Duodenal mucosa (tissue), 2 donors: ENCODE measurements around the gene OR10X1.

Experiments
- H3K27ac ChIP-seq: one replicate; pipeline ENCODE4 v1.7.0; 2013; ENCODE audit warnings: low read depth, low read length
- H3K27me3 ChIP-seq, 2 donors: one replicate each; pipeline ENCODE4 v1.7.0; 2013; ENCODE audit warnings: low read length in 2 of 2, control low read depth in 1 of 2; ENCODE audit not compliant: insufficient read depth in 2 of 2, control insufficient read depth in 1 of 2
- H3K36me3 ChIP-seq, 2 donors: one replicate each; pipeline ENCODE4 v1.7.0; 2013; ENCODE audit warnings: low read length in 2 of 2, control low read depth in 1 of 2; ENCODE audit not compliant: insufficient read depth in 2 of 2, control insufficient read depth in 1 of 2
- H3K4me1 ChIP-seq, 2 donors: one replicate each; pipeline ENCODE4 v1.7.0; 2013; ENCODE audit warnings: low read length in 2 of 2, control low read depth in 1 of 2; ENCODE audit not compliant: insufficient read depth in 2 of 2, control insufficient read depth in 1 of 2
- H3K4me3 ChIP-seq, 2 donors: one replicate each; pipeline ENCODE4 v1.7.0; 2013; ENCODE audit warnings: low read length in 2 of 2, low read depth in 1 of 2
- H3K9ac ChIP-seq, 2 donors: one replicate each; pipeline ENCODE4 v1.7.0; 2013; ENCODE audit warnings: low read length in 2 of 2, low read depth in 1 of 2
- H3K9me3 ChIP-seq, 2 donors: one replicate each; pipeline ENCODE4 v1.7.0; 2013; ENCODE audit warnings: low read length in 2 of 2, control low read depth in 1 of 2; ENCODE audit not compliant: control insufficient read depth in 1 of 2

The OR10X1 gene, protein sequence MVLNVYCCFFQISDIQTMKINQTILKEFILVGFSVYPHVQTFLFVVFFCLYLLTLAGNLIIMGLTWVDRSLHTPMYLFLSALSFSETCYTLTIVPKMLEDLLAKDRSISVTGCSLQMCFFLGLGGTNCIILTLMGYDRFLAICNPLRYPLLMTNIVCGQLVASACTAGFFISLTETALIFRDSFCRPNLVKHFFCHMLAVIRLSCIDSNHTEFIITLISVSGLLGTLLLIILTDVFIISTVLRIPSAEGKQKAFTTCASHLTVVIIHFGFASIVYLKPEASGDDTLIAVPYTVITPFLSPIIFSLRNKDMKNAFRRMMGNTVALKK

GRCh38 chr1:158579733-158580132, at the start of gene OR10X1:
Gene OR10X1 (minus strand): TSS chr1:158579899. CDS start chr1:158579899, 0 bp downstream.
- Histone ChIP-seq H3K9ac (no peak within 1 kb of the TSS), H3K4me3 (no peak within 1 kb of the TSS), H3K27ac (no peak within 1 kb of the TSS), H3K4me1 (no peaks in the 10 kb centered on the region), H3K36me3 (no peaks in the 10 kb centered on the region), H3K9me3 (no peaks in the 10 kb centered on the region), H3K27me3 (no peaks in the 10 kb centered on the region)

GRCh38 chr1:158613764-158614163, 34.1 kb upstream of the OR10X1 start:
- no peak overlapping the region for H3K4me3 ChIP-seq
- H3K4me1 ChIP-seq, result no peaks in the 10 kb centered on the region
- H3K27ac ChIP-seq, result no peak overlapping the region
- no peaks in the 10 kb centered on the region for H3K36me3 ChIP-seq
- H3K9me3 ChIP-seq, result no peaks in the 10 kb centered on the region
- no peaks in the 10 kb centered on the region for H3K27me3 ChIP-seq
- H3K9ac ChIP-seq, result no peak overlapping the region

- no peaks in the 10 kb centered on the region for H3K27me3 ChIP-seq
- no peak overlapping the region for H3K9ac ChIP-seq
- no peak overlapping the region for H3K27ac ChIP-seq
- H3K4me1 ChIP-seq, result no peaks in the 10 kb centered on the region
- H3K36me3 ChIP-seq, result no peaks in the 10 kb centered on the region
- H3K4me3 ChIP-seq, result no peak overlapping the region
- H3K9me3 ChIP-seq, result no peaks in the 10 kb centered on the region
Observed at GRCh38 chr1:158611916-158612315, 32.2 kb upstream of the OR10X1 start.

DNA sequence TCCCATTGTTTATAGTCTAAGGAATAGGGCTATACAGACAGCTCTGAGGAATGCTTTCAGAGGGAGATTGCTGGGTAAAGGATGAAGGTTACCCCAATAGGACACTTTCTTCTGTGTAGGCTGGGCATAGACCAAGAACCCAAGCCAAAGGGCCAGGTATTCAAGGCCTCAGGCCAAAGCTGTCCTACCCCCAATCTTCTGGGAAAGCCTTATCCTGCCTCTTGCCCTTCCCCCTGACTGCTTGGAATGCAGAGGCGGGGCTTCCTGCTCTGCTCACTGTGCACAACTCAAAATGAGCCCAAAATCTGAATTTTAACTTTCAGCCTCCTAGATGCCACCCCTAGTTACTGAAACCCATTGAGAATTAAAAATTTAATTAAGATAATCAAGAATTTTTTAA, 27.6 kb upstream of the OR10X1 start:
- Histone ChIP-seq H3K36me3 (no peaks in the 10 kb centered on the region), H3K4me3 (no peak overlapping the region), H3K9me3 (no peaks in the 10 kb centered on the region), H3K27ac (no peak overlapping the region), H3K9ac (no peak overlapping the region), H3K27me3 (no peaks in the 10 kb centered on the region), H3K4me1 (no peaks in the 10 kb centered on the region)

- Histone ChIP-seq H3K27ac (no peak within 1 kb of the TSS), H3K36me3 (no peaks in the 10 kb centered on the region), H3K27me3 (no peaks in the 10 kb centered on the region), H3K9ac (no peak within 1 kb of the TSS), H3K9me3 (no peaks in the 10 kb centered on the region), H3K4me3 (no peak within 1 kb of the TSS), H3K4me1 (no peaks in the 10 kb centered on the region)
Observed at GRCh38 chr1:158604968-158605367, 25.3 kb upstream of the OR10X1 start, which contains the start of gene OR10Z1. Gene OR10Z1 (plus strand): TSS chr1:158605268. CDS start chr1:158606439, 1,171 bp downstream.

DNA sequence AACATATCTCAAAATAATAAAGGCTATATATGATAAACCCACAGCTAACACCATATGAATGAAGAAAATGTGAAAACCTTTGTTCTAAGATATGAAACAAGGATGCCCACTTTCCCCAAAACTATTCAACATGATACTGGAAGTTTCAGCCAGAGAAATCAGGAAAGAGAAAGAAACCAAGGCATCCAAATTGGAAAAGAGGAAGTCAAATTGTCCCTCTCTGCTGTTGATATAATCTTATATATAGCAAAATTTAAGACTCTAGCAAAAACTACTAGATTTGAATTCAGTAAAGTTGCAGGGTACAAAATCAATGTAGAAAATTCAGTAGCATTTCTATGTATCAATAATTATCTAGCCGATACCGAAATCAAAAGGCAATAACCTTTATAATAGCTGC, 21.0 kb upstream of the OR10X1 start:
- Histone ChIP-seq H3K9me3 (peaks cover 10 to 17% of the 10 kb centered on the region in 2 donors), H3K4me1 (no peaks in the 10 kb centered on the region), H3K4me3 (no peak overlapping the region), H3K27ac (no peak overlapping the region), H3K9ac (no peak overlapping the region), H3K36me3 (no peaks in the 10 kb centered on the region), H3K27me3 (no peaks in the 10 kb centered on the region)

- Histone ChIP-seq H3K4me1 (no peaks in the 10 kb centered on the region), H3K27me3 (no peaks in the 10 kb centered on the region), H3K36me3 (no peaks in the 10 kb centered on the region), H3K4me3 (no peak overlapping the region), H3K9ac (no peak overlapping the region), H3K27ac (no peak overlapping the region), H3K9me3 (peaks cover 0 to 6% of the 10 kb centered on the region in 2 donors)
Observed at GRCh38 chr1:158586942-158587341, 7.2 kb upstream of the OR10X1 start.

DNA sequence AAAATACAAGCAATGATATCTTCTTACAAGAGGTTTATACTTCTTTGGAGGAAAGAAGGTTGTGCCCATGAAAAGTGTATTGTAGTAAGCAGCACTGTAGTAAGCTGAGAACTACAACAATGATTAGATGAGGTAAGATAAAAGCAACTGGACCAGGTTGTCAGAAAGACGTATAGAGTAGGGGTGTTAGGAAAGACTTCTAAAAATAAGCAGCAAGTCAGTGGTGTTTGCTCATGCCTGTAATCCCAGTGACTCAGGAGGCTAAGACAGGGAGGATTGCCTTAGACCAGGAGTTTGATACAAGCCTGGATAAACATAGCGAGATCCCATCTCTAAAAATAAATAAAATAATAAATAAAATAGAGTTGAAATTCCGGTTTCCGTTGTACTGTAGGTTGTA, 4.3 kb upstream of the OR10X1 start:
- Histone ChIP-seq H3K27ac (no peak overlapping the region), H3K4me1 (no peaks in the 10 kb centered on the region), H3K9ac (no peak overlapping the region), H3K27me3 (no peaks in the 10 kb centered on the region), H3K4me3 (no peak overlapping the region), H3K36me3 (no peaks in the 10 kb centered on the region), H3K9me3 (peaks cover 0 to 6% of the 10 kb centered on the region in 2 donors)

DNA sequence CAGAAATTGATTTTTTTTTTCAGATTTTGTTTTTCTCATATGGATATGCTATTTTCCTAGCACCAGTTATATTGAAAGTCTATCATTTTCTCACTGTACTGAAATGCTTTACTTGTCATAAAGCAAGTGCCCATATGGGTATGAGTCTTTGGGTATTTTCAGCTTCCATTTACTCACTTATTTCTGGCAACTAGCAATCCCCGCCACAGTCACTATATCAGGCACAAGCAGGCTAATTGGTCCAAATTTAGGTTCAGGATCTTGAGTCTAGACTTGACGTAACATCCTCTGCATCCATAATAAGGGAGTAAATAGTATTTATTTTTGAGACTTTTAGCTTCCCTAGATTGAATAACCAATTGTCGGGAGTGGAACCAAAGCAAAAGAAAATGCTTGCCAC, 2.1 kb downstream of the OR10X1 start:
- Histone ChIP-seq H3K9me3 (no peaks in the 10 kb centered on the region), H3K9ac (no peak overlapping the region), H3K36me3 (no peaks in the 10 kb centered on the region), H3K27ac (no peak overlapping the region), H3K4me1 (no peaks in the 10 kb centered on the region), H3K27me3 (no peaks in the 10 kb centered on the region), H3K4me3 (no peak overlapping the region)

DNA sequence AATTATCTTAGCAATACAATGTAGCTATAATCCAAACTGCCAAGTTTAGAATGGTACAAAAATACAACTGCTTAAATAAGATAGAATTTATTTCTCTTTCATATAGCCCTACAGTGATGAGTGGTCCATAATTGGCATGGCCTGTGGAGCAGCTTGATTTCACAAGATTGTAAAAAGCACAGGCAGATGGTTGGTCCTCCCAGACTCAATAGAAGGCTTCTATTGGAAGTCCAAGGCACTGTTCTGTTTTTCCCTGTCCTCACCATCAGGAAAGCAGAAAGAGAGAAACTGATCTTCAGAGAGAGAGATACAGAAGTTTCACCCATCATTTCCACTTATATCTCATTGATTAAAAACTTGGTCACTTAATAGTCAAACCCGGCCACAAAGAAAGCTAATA, 7.5 kb downstream of the OR10X1 start:
- H3K36me3 ChIP-seq, result no peaks in the 10 kb centered on the region
- no peaks in the 10 kb centered on the region for H3K27me3 ChIP-seq
- no peak overlapping the region for H3K4me3 ChIP-seq
- no peaks in the 10 kb centered on the region for H3K9me3 ChIP-seq
- H3K4me1 ChIP-seq, result no peaks in the 10 kb centered on the region
- no peak overlapping the region for H3K27ac ChIP-seq
- H3K9ac ChIP-seq, result no peak overlapping the region
